Heart left ventricle (tissue), 16 donors: ENCODE data around the gene MINDY4. TPM values are rescaled to one million over a fixed set of nuclear protein-coding genes. Genes with fewer than 3 reads are reported as not detected.

ENCODE experiments used
- ATAC-seq, 4 donors: fragments of 200-7000 bp; cut with Tn5 transposase; one replicate each; pipeline ENCODE4 v1.9.1; 2020 to 2022; ENCODE audit warnings: moderate library complexity in 4 of 4, mild to moderate bottlenecking in 3 of 4, moderate number of reproducible peaks in 1 of 4
- DNase-seq, 5 donors: peaks; one replicate each; pipeline ENCODE4 v3.0.0-alpha.2; 2020
- H3K27ac ChIP-seq, 12 donors: fragments of 200-600 bp; sonication (generic) in 4 of 12; one replicate each; pipeline versions ENCODE4 v1.5.0 to v1.8.0; 2016 to 2022; ENCODE audit warnings: mild to moderate bottlenecking in 2 of 12
- H3K27me3 ChIP-seq, 9 donors: fragments of 200-600 bp; sonication (generic) in 2 of 9; one replicate each; pipeline versions ENCODE4 v1.5.1 to v1.8.0; 2016 to 2022; ENCODE audit warnings: mild to moderate bottlenecking in 3 of 9
- H3K36me3 ChIP-seq, 9 donors: fragments of 200-600 bp; sonication (generic) in 2 of 9; one replicate each; pipeline versions ENCODE4 v1.5.0 to v1.8.0; 2018 to 2022; ENCODE audit warnings: mild to moderate bottlenecking in 2 of 9
- H3K4me1 ChIP-seq, 12 donors: fragments of 200-600 bp; sonication (generic) in 4 of 12; one replicate each; pipeline versions ENCODE4 v1.5.0 to v1.8.0; 2016 to 2022; ENCODE audit warnings: mild to moderate bottlenecking in 3 of 12
- H3K4me3 ChIP-seq, 12 donors: fragments of 200-600 bp; sonication (generic) in 4 of 12; one replicate each; pipeline versions ENCODE4 v1.5.0 to v1.8.0; 2017 to 2022; ENCODE audit warnings: mild to moderate bottlenecking in 9 of 12, moderate library complexity in 4 of 12
- H3K9me3 ChIP-seq, 12 donors: fragments of 200-600 bp; sonication (generic) in 4 of 12; one replicate each; pipeline versions ENCODE4 v1.5.0 to v1.8.0; 2016 to 2022; ENCODE audit warnings: mild to moderate bottlenecking in 1 of 12
- CTCF ChIP-seq, 12 donors: fragments of 200-600 bp; sonication (generic) in 4 of 12; IDR thresholded peaks; one replicate each; pipeline versions ENCODE4 v1.5.0 to v1.8.0; 2018 to 2022; ENCODE audit warnings: antibody characterized with exemption in 12 of 12, mild to moderate bottlenecking in 5 of 12
- POLR2A ChIP-seq, 2 donors: fragments of 450-650 bp; IDR thresholded peaks; one replicate each; pipeline ENCODE4 v1.6.1; 2017; ENCODE audit warnings: antibody characterized with exemption in 2 of 2, mild to moderate bottlenecking in 2 of 2, moderate library complexity in 2 of 2
- WGBS, 4 donors: extraction: QIAGEN DNeasy Blood & Tissue Kit in 2 of 4; methylation state at CpG; one replicate each; pipeline versions ENCODE4 v1.1.5 to v1.1.7; 2013 to 2018; 5-methylcytosine and 5-hydroxymethylcytosine counted together
- intact Hi-C, 10 donors: fragments of 100-400 bp; cut with DNase I; formaldehyde crosslinking; loops; one replicate each; pipeline versions ENCODE4 v1.11.1 to v1.14.2; 2022
- polyA plus RNA-seq, 2 donors: library from polyadenylated mRNA; stranded (reverse); fragments of 200-250 nt; gene quantifications; one replicate each; pipeline ENCODE4 v1.2.3, GENCODE V29; 2013
- total RNA-seq, 9 donors: library from RNA; depleted of rRNA in 2 of 9; stranded (reverse); fragments of >200 nt in 2 of 9; fragmentation: NEBNext Ultra II Directional in 3 of 9; extraction: Animal tissue kit (Norgen Biotek cat#: 25700) in 3 of 9; gene quantifications; one replicate each; pipeline versions ENCODE4 v1.1.0 to v1.2.4, GENCODE V29; 2016 to 2023
- donor health status: ischemic (EF 13 %, LVEDD 7.1; RV severe dilation, severe dysfunction).
- donor health status: healthy with polysubstance abuse.
- donor health status: DM: no; HTN: yes; CAD: no.
- donor health status: DM: no; HTN: no; CAD: no.
- donor health status: ischemic (EF 25% LVEDD 6.9; RV normal size, moderate dysfunction).
- donor health status: ischemic (EF 25% LVEDD 5.7; RV mildly dilated, moderate dysfunction).
- donor health status: healthy.
- donor health status: DM: yes; HTN: yes; CAD: no.
- donor health status: ischemic (EF 35%, LVEDD 5.7; RV mildly dilated, moderate dysfunction).
- donor health status: nonischemic (EF 11% LVEDD 7.7; RV severe dilation, severe dysfunction).
- donor health status: DM: yes; HTN: yes; CAD: no.
- donor health status: PGD.
- donor health status: ischemic (EF 29% LVEDD 5.4; RV normal size, mild dysfunction).
- donor health status: nonischemic (EF 23%, LVEDD 6.1; RV moderate dilation, normal function).

The MINDY4 gene
- total and polyA plus RNA-seq, 11 donors = 1.3 to 6.0 (median 2.9) TPM

DNA sequence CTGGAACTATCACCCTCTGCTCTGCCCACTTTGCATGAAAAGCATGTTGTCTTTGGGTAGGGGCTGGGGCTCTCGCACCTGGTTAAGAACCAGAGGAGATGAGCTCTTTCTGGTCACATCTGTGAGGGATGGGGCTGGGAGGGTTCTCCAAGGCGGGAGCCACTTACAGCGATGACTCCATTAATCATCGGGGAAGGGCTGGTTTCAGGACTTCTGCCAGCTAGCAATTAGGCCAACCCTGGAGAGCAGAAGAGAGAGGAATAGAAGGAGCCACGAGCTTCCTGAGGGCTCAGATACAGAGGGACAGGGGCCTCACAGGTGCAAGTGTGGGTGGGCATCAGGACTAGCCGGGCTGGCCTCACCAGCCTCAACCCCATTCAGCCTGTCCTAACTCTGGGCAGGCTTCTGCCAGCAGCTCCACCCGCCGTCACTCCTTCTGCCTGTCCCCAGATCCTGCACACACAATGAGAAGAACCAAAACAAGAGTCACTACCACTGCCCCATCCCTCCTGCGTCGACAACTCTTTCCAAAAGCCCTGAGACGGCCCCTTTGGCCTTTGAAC is 148.9 kb downstream of the MINDY4 start:
- 34 to 42% (median 39%) methylated on average over 9 to 11 of the region's 11 CpGs for WGBS, 4 donors
- Histone ChIP-seq H3K4me1 (peaks cover 19 to 90% (median 71%) of the 10 kb centered on the region in 12 donors), H3K27ac (peak overlapping the region; percentile 70 to 94 (median 83)), H3K9me3 (no peaks in the 10 kb centered on the region), H3K36me3 (peaks cover 0 to 34% (median 25%) of the 10 kb centered on the region in 9 donors), H3K4me3 (peak overlapping the region in 1 of 12 donors; percentile 6), H3K27me3 (no peaks in the 10 kb centered on the region)
- intact Hi-C loops = no loop called here
- DNase-seq = peak in 4 of 5 donors; percentile 14 to 60 (median 42)
- TF ChIP-seq POLR2A (IDR thresholded peaks at IDR 0.05) (no peak), CTCF (IDR thresholded peaks at IDR 0.05) (no peak)
- peak in 2 of 4 donors; percentile 1 to 21 for ATAC-seq

- WGBS, 4 donors = 24 to 37% (median 33%) methylated on average over 9 of the region's 9 CpGs
- H3K9me3 ChIP-seq = no peaks in the 10 kb centered on the region
- peak overlapping the region in 1 of 12 donors; percentile 6 for H3K4me3 ChIP-seq
- ATAC-seq = peak; percentile 86 to 90 (median 88)
- DNase-seq = peak; percentile 72 to 87 (median 83)
- peak overlapping the region; percentile 70 to 94 (median 83) for H3K27ac ChIP-seq
- TF ChIP-seq CTCF (IDR thresholded peaks at IDR 0.05) (no peak), POLR2A (IDR thresholded peaks at IDR 0.05) (no peak)
- no peaks in the 10 kb centered on the region for H3K27me3 ChIP-seq
- intact Hi-C loops = no loop called here
- H3K4me1 ChIP-seq = peaks cover 16 to 87% (median 64%) of the 10 kb centered on the region in 12 donors
- H3K36me3 ChIP-seq = peaks cover 0 to 40% (median 32%) of the 10 kb centered on the region in 9 donors
Measured at GRCh38 chr7:30920584-30921539, 149.6 kb downstream of the MINDY4 start.

GRCh38 chr7:30921540-30922401 is 150.6 kb downstream of the MINDY4 start:
- Histone ChIP-seq H3K27ac (peak overlapping the region; percentile 70 to 94 (median 83)), H3K4me3 (no peak overlapping the region), H3K27me3 (no peaks in the 10 kb centered on the region), H3K36me3 (peaks cover 0 to 45% (median 35%) of the 10 kb centered on the region in 9 donors), H3K4me1 (peaks cover 16 to 84% (median 55%) of the 10 kb centered on the region in 12 donors), H3K9me3 (peaks cover 0 to 5% (median 0%) of the 10 kb centered on the region in 12 donors)
- intact Hi-C loops = no loop called here
- no peak for TF ChIP-seq POLR2A (IDR thresholded peaks at IDR 0.05)
- ATAC-seq = peak in 1 of 4 donors; percentile 0
- 64 to 73% (median 70%) methylated on average over 10 to 19 of the region's 19 CpGs for WGBS, 4 donors
- peak; percentile 20 to 62 (median 29) for DNase-seq

DNA sequence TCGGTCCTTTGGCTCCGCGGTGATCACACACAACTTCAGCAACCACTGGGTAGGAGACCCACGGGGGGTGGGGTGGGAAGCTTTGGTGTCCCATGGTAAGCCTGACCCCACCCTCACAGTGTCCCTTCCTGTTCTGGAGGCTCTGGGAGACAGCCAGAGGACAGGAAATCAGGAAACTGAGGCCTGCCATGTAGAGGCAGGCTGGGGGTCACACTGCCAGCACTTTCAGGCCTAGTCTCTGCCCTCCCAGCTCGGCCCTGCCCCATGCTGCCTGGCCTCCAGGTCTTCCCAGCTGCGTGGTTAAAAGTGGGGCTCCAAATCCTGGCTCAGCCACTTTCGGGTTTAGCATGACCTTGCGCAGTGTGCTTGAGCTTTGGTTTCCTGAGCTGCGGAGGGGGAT is 151.4 kb downstream of the MINDY4 start:
- Histone ChIP-seq H3K27me3 (no peaks in the 10 kb centered on the region), H3K4me3 (no peak overlapping the region), H3K9me3 (peaks cover 0 to 13% (median 0%) of the 10 kb centered on the region in 12 donors), H3K27ac (peak overlapping the region in 11 of 12 donors; percentile 9 to 94 (median 80)), H3K4me1 (peaks cover 16 to 76% (median 50%) of the 10 kb centered on the region in 12 donors), H3K36me3 (peaks cover 0 to 45% (median 35%) of the 10 kb centered on the region in 9 donors)
- WGBS, 4 donors = 80 to 89% (median 86%) methylated on average over 9 of the region's 9 CpGs
- DNase-seq (peak; percentile 10 to 55 (median 18)), ATAC-seq (no peak)
- TF ChIP-seq CTCF (IDR thresholded peaks at IDR 0.05) = no peak
- no peak for TF ChIP-seq POLR2A (IDR thresholded peaks at IDR 0.05)
- intact Hi-C loops = no loop called here
